Activated T-cell treated with anti-CD3 and anti-CD28 coated beads for 48 hours (primary cell): ENCODE measurements around the gene RUSC1.
A peak's percentile ranks its signal among the peaks of the same experiment; 100 is the strongest.
"Not testable (repeated sequence)": the region's sequence is repeated elsewhere in the genome, so short reads cannot be mapped to it uniquely, and the experiment has no call there.

Source experiments
- DNase-seq: peaks from one replicate; pipeline ENCODE4 v3.0.0-alpha.2; 2020; ENCODE audit warnings: low read depth

RUSC1 gene

DNA sequence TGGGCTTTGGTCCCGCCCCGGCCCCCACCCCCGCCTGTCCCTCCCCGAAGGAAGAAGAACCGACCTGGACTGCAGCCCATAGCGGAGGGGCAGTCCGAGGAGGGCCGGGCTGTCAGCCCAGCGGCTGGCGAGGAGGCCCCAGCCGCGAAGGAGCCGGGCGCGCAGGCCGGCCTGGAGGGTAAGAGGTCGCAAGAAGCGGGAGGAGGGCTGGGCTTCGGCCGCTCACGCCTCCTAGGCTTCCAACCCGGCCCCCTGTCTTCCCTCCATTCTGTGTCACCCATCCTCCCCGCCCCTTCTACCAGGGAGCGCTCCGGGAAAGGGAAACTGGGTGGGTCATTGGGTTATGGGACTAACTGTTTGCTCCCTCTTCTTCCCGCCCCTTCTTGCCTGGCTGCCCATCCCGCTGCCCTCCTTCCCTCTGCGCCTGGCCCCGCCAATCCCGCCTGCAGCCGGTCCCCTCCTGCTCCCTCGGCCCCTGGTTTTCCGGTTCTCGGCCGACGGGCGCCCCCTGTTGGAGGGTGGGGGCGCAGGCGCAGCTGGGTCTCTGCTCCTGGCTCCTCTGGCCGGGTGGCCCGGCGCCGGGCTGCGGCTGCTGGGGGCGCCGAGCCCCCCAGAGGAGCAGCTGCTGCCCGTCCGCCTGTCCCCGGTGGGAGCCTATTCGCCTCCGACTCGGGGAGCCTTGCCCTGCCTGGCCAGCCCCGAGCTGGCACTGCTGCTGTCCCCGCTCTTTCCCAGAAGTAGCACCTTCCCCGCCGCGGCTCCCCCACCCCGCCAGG lies 2.4 kb downstream of the RUSC1 start:
- DNase-seq = peak; percentile 88

DNA sequence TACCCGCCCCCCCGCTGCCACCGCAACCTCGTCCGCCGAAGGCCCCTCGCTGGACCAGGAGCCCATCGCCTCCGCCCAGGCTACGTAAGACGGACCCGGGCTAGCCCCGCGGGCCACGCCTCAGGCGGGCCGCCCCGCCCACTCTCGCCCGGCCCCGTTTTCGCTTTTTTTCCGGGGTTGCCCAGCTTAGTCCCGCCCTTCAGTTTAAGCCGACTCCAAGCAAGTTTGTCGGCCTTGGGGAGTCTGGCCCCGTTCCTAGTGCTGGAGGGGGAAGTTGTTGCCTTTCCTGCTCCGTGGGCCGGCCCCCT lies 3.0 kb downstream of the RUSC1 start:
- peak; percentile 83 for DNase-seq

GRCh38 chr1:155324037-155324716 lies 3.5 kb downstream of the RUSC1 start:
- peak; percentile 92 for DNase-seq

GRCh38 chr1:155324717-155325602 lies 4.3 kb downstream of the RUSC1 start:
- DNase-seq = no peak

DNA sequence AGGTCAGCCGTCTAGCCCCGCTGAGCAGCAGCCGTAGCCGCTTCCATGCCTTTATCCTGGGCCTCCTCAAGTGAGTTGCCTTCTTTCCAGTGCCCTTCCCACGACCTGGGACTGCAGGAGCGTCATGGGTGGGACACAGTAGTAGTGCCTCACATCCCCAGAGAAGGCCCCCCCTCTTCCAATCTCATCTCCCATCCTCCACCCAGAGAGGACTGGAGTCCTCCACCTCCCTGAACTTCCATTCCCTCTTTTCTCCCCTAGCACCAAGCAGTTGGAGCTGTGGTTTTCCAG lies 4.9 kb downstream of the RUSC1 start:
- DNase-seq = no peak

DNA sequence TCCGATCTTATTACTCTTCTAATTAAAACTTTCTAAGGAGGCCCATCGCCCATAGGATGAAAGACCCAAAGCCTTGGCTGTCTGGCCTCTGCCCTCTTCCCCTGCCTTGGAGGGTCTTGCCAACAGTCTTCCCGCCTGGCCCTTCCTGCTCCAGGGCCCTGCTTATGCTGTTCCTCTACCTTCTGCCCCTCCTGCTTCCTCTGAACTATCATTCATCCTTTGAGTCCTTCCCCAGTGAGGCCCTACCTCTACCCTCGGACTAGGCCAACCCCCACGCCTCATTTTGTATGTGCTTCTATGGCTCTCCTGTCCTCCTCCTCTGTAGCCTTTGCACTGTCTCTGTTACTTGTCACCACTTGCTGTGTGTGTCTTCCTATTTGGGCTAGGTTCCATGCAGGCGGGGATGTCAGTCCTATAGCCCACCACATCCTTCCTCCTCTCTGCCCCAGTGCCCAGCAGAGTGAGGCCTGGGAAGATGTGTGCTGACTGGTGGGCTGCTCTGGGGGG lies 5.4 kb downstream of the RUSC1 start:
- DNase-seq = no peak

DNA sequence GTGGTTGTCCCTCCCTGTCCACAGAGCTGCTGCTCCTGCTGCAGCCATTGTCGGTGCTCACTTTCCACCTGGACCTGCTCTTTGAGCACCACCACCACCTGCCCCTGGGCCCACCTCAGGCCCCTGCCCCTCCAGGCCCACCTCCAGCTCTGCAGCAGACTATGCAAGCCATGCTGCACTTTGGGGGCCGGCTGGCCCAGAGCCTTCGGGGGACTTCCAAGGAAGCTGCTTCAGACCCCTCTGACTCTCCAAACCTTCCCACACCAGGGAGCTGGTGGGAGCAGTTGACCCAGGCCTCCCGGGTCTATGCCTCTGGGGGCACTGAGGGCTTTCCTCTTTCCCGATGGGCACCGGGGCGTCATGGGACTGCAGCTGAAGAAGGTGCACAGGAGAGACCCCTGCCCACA lies 5.9 kb downstream of the RUSC1 start:
- no peak for DNase-seq

- DNase-seq = no peak
These were observed 7.3 kb downstream of the RUSC1 start for GRCh38 chr1:155327981-155328380.

- not testable (repeated sequence) for DNase-seq
These were observed 8.2 kb downstream of the RUSC1 start for GRCh38 chr1:155328856-155329255.

- no peak for DNase-seq
These were observed 9.4 kb downstream of the RUSC1 start for GRCh38 chr1:155329980-155330598.

- no peak for DNase-seq
These were observed 14.3 kb downstream of the RUSC1 start for GRCh38 chr1:155334962-155335361.

- DNase-seq = no peak
These were observed 18.9 kb downstream of the RUSC1 start for GRCh38 chr1:155339515-155340097.

- no peak for DNase-seq
These were observed 22.1 kb downstream of the RUSC1 start for GRCh38 chr1:155342842-155343241.

GRCh38 chr1:155352631-155353030 lies 31.9 kb downstream of the RUSC1 start:
- DNase-seq = no peak

DNA sequence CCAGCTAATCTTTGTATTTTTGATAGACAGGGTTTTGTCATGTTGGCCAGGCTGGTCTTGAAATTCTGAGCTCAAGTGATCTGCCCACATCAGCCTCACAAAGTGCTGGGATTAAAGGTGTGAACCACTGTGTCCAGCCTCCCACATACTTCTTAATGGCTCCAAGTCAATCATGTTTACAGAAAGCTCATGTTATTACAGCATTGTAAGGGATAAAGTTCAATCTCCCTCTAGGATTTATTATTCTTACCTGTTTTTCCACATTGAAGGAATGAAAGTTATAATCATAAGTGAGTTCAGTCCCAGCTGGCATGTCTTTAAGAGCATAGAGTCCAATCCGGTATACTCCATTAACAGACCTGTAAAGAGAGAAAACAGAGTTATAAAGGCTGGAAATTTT lies 39.4 kb downstream of the RUSC1 start:
- no peak for DNase-seq

DNA sequence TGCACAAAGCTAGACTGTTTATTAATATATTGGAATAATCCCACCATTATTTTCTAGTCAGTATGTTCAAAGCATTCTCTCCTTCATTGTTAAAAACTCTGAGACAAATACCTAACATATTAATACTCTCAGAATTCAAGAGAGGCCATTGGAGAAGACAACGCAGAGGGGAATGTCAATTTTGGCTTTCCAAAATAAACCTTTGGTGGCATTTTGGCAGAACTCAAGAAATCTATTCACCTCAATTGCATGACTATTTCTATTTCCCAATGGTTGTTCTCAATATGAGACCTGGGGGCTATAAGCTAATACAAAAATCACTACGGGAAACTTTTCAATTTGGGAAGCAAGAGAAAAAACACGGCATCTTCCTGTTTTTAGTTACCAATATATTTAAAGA lies 58.5 kb downstream of the RUSC1 start:
- DNase-seq = no peak

DNA sequence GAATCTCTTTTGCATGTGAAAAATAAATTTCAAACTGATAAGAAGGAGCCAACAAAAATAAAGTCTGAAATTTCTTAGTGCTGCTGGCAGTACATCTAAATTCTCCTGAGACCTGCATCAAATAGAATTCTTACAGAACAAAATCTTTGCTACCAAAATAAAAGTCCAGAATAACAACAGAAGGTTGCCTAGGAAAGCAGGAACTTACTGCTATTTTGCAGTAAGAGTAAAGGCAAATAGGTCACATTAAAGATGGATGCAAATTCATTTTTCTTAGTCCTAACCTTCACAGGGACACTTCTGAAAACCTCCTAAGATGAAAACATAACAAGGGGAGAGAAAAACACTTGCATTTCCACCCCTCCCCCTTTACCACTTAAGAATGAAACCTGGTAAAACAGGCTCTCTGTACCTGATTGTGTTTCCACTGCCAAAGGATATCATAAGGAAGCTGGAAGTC lies 59.0 kb downstream of the RUSC1 start:
- DNase-seq = no peak
